PFSK-1 (cell line): ENCODE data around the gene ZNF429.

ENCODE experiments used
- POLR2AphosphoS5 ChIP-seq: IDR thresholded peaks from 2 replicates; pipeline ENCODE4 v1.6.1; 2012; ENCODE audit warnings: low read depth, mild to moderate bottlenecking, control low read depth, low read length, moderate library complexity
- REST ChIP-seq, 2 experiments: IDR thresholded peaks; 2 replicates each; pipeline versions ENCODE4 v1.6.1 to v1.8.0; 2011 to 2012; ENCODE audit warnings: low read depth in 2 of 2, low read length in 2 of 2, control low read depth in 1 of 2, inconsistent platforms in 1 of 2, mild to moderate bottlenecking in 1 of 2, moderate library complexity in 1 of 2; ENCODE audit not compliant: insufficient read depth in 1 of 2
- SIN3A ChIP-seq: IDR thresholded peaks from 2 replicates; pipeline ENCODE4 v1.6.1; 2012; ENCODE audit warnings: mild to moderate bottlenecking, low read length, moderate library complexity, borderline replicate concordance; ENCODE audit not compliant: insufficient read depth
- TAF1 ChIP-seq: IDR thresholded peaks from 2 replicates; pipeline ENCODE4 v1.6.1; 2012; ENCODE audit warnings: low read length, control low read depth, borderline replicate concordance; ENCODE audit not compliant: insufficient read depth

- no peak for TF ChIP-seq SIN3A
- TF ChIP-seq TAF1: no peak
- TF ChIP-seq REST (IDR thresholded peaks at IDR 0.05; ENCODE audit: insufficient read depth in 1 of 2, low read depth in 2 of 2, low read length in 2 of 2): no peak
- TF ChIP-seq POLR2AphosphoS5: no peak
Measured at GRCh38 chr19:21593502-21593901, 88.1 kb downstream of the ZNF429 start.
